Measurements from ENCODE around the gene TTC1. TPM values are rescaled to one million over a fixed set of nuclear protein-coding genes. Genes with fewer than 3 reads are reported as not detected.
A peak's percentile ranks its signal among the peaks of the same experiment; 100 is the strongest.
"Not testable (repeated sequence)": the region's sequence is repeated elsewhere in the genome, so short reads cannot be mapped to it uniquely, and the experiment has no call there.

TTC1 gene
- total and polyA plus RNA-seq, 3 donors from 2014 or later: 38.2 to 50.3 (median 50.2) TPM

DNA sequence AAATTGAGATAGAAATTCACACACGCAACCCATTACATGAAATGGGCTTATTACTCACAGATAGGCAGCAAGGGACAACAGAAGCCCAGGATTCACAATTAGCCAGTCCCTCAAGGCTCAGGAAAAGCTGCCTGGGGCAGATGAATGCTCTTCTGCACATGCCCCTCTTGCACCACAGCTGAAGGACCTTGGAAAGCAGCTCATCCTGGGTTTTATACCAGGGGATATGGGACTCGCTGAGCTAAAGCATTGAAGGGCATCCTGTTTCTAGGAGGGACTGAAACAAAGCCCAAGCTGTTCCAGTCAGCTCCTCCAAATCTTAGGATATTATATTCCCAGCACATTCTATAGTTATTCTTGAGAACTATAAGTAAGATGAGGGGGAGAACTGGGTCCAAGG, 15.7 kb upstream of the TTC1 start:
- Histone ChIP-seq H3K27ac (no peak overlapping the region), H3K36me3 (ENCODE audit: low read depth, missing control alignments) (no peaks in the 10 kb centered on the region), H3K27me3 (no peaks in the 10 kb centered on the region), H3K4me1 (no peaks in the 10 kb centered on the region), H3K9me3 (no peaks in the 10 kb centered on the region), H3K4me3 (no peak overlapping the region)
- no peak for TF ChIP-seq POLR2A (IDR thresholded peaks at IDR 0.05)
- TF ChIP-seq, protein P1, sequence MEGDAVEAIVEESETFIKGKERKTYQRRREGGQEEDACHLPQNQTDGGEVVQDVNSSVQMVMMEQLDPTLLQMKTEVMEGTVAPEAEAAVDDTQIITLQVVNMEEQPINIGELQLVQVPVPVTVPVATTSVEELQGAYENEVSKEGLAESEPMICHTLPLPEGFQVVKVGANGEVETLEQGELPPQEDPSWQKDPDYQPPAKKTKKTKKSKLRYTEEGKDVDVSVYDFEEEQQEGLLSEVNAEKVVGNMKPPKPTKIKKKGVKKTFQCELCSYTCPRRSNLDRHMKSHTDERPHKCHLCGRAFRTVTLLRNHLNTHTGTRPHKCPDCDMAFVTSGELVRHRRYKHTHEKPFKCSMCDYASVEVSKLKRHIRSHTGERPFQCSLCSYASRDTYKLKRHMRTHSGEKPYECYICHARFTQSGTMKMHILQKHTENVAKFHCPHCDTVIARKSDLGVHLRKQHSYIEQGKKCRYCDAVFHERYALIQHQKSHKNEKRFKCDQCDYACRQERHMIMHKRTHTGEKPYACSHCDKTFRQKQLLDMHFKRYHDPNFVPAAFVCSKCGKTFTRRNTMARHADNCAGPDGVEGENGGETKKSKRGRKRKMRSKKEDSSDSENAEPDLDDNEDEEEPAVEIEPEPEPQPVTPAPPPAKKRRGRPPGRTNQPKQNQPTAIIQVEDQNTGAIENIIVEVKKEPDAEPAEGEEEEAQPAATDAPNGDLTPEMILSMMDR (IDR thresholded peaks at IDR 0.05): no peak
- DNase-seq: no peak
- 81 to 100% methylated on average over 2 of the region's 2 CpGs for whole genome bisulfite sequencing, 2 donors
- intact Hi-C loops (cut with DNase I; ENCODE audit: low total_unique reads): no loop called here

DNA sequence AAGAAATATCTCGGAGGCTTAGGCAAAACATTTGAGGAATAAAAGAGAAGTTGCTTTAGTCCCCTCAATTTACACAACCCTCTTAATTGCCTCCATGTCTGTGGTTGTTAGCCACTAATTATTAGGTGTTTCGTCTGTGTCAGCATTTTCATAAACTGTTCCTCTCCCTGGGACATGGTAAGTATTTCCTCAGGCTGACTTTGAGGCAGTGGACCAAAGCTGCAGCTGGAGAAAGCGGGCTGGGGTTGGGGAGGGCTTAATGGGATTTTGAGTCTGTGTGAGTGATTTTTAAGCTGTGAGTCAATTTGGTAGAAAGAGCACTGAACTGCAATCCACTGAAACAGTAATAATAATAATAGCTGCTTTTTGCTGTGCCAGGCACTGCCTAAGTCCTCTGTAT, 13.0 kb upstream of the TTC1 start:
- DNase-seq: no peak
- Histone ChIP-seq H3K4me3 (no peak overlapping the region), H3K36me3 (ENCODE audit: low read depth, missing control alignments) (no peaks in the 10 kb centered on the region), H3K27me3 (no peaks in the 10 kb centered on the region), H3K4me1 (no peaks in the 10 kb centered on the region), H3K9me3 (no peaks in the 10 kb centered on the region), H3K27ac (no peak overlapping the region)
- WGBS, 2 donors: 80 to 91% methylated on average over 3 of the region's 3 CpGs
- TF ChIP-seq, protein P1 (IDR thresholded peaks at IDR 0.05): no peak
- no peak for TF ChIP-seq POLR2A (IDR thresholded peaks at IDR 0.05)
- intact Hi-C loops (cut with DNase I; ENCODE audit: low total_unique reads): no loop called here

DNA sequence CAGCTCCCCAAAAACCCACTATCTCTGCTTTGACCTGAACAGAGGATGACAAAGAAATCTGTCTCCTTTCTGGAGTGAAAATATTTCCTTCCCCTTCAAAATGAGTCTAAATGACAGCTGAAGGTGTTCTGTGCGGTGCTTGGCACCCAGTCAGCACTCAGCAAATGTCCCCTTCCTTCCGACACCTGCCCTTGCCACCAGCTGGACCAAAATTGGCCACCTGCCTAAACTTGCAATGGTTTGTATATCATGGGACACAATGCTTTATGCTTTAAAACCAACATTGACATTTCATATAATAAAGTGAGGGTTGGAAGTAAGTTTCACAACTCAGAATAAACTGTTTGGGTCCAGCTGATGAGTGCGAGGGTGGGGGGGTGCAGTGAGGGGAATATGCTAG, 7.5 kb upstream of the TTC1 start:
- intact Hi-C loops (cut with DNase I; ENCODE audit: low total_unique reads): no loop called here
- no peak for DNase-seq
- TF ChIP-seq, protein P1 (IDR thresholded peaks at IDR 0.05): no peak
- no peak for TF ChIP-seq POLR2A (IDR thresholded peaks at IDR 0.05)
- H3K27ac ChIP-seq: no peak overlapping the region
- H3K36me3 ChIP-seq (ENCODE audit: low read depth, missing control alignments): no peaks in the 10 kb centered on the region
- H3K4me1 ChIP-seq: no peaks in the 10 kb centered on the region
- 83 to 89% methylated on average over 3 of the region's 3 CpGs for WGBS, 2 donors
- H3K27me3 ChIP-seq: no peaks in the 10 kb centered on the region
- H3K4me3 ChIP-seq: no peak overlapping the region
- H3K9me3 ChIP-seq: no peaks in the 10 kb centered on the region

DNA sequence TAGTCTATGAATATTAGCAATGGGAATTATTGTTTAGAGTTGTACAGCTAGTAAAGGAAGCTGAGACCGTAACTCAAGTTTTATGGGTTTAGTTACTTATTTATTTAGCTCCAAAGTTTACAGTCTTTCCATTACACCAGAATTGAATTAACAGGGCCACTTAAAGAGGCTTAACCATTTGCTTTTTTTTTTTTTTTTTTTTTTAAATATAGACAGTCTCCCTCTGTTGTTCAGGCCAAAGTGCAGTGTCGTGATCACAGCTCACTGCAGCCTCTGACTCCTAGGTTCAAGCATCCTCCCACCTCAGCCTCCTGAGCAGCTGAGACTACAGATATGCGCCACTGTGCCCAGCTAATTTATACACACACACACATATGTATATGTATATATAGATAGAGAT, 1.4 kb upstream of the TTC1 start:
- intact Hi-C loops (cut with DNase I; ENCODE audit: low total_unique reads): no loop called here
- no peak overlapping the region for H3K27ac ChIP-seq
- DNase-seq: no peak
- peaks cover 16% of the 10 kb centered on the region for H3K4me1 ChIP-seq
- no peak for TF ChIP-seq POLR2A (IDR thresholded peaks at IDR 0.05)
- TF ChIP-seq, protein P1 (IDR thresholded peaks at IDR 0.05): no peak
- H3K9me3 ChIP-seq: no peaks in the 10 kb centered on the region
- H3K27me3 ChIP-seq: no peaks in the 10 kb centered on the region
- 81 to 95% methylated on average over 3 of the region's 3 CpGs for WGBS, 2 donors
- no peaks in the 10 kb centered on the region for H3K36me3 ChIP-seq (ENCODE audit: low read depth, missing control alignments)
- H3K4me3 ChIP-seq: no peak overlapping the region

DNA sequence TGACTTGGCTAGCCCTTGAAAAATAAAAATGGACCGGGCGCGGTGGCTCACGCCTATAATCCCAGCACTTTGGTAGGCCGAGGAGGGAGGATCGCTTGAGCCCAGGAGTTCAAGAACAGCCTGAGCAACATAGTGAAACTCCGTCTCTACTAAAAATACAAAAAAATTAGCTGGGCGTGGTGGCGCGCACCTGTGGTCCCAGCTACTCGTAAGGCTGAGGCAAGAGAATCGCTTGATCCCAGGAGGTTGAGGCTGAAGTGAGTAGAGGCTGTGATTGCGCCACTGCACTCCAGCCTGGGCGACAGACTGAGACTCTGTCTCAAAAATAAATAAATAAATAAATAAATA, 436 bp upstream of the TTC1 start:
- H3K27me3 ChIP-seq; H3K36me3 ChIP-seq (ENCODE audit: low read depth, missing control alignments); DNase-seq; H3K9me3 ChIP-seq; intact Hi-C loops (cut with DNase I; ENCODE audit: low total_unique reads): not testable (repeated sequence)
- H3K4me3 ChIP-seq: peak overlapping the region; percentile 69 to 87
- peaks cover 16% of the 10 kb centered on the region for H3K4me1 ChIP-seq
- 55 to 63% methylated on average over 14 of the region's 14 CpGs for WGBS, 2 donors
- H3K27ac ChIP-seq: peak overlapping the region in 1 of 2 donors; percentile 82
